GM12874 (cell line): ENCODE data around the gene HS2ST1.
A peak's percentile ranks its signal among the peaks of the same experiment; 100 is the strongest.

Experiments
- TF ChIP-seq, protein P1 (sequence below): IDR thresholded peaks from 2 replicates; pipeline ENCODE4 v1.5.1; 2011; ENCODE audit warnings: low read depth, mild to moderate bottlenecking, control low read depth, low read length, moderate library complexity; ENCODE audit not compliant: insufficient read depth

Gene HS2ST1

DNA sequence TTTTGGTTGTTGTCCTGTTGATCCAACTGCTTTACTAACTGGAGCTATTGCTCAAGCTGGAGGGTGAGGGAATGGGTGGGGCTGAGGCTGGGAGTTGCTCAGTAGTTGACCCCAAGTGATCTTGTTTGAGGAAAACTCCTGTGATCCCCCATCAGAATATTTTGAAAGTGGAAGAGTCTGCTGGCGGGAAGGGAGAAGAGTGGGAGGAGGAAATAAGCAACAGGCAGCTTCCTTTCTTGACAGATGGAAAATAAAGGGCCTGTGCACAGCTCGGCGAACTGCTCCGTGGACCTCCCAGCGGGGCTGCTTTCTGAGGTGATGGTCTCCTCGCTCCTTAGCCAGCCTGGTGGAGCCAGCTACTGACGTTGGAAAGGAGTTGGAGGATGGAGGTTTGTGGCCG lies 215.2 kb downstream of the HS2ST1 start:
- TF ChIP-seq, protein P1, sequence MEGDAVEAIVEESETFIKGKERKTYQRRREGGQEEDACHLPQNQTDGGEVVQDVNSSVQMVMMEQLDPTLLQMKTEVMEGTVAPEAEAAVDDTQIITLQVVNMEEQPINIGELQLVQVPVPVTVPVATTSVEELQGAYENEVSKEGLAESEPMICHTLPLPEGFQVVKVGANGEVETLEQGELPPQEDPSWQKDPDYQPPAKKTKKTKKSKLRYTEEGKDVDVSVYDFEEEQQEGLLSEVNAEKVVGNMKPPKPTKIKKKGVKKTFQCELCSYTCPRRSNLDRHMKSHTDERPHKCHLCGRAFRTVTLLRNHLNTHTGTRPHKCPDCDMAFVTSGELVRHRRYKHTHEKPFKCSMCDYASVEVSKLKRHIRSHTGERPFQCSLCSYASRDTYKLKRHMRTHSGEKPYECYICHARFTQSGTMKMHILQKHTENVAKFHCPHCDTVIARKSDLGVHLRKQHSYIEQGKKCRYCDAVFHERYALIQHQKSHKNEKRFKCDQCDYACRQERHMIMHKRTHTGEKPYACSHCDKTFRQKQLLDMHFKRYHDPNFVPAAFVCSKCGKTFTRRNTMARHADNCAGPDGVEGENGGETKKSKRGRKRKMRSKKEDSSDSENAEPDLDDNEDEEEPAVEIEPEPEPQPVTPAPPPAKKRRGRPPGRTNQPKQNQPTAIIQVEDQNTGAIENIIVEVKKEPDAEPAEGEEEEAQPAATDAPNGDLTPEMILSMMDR: no peak

DNA sequence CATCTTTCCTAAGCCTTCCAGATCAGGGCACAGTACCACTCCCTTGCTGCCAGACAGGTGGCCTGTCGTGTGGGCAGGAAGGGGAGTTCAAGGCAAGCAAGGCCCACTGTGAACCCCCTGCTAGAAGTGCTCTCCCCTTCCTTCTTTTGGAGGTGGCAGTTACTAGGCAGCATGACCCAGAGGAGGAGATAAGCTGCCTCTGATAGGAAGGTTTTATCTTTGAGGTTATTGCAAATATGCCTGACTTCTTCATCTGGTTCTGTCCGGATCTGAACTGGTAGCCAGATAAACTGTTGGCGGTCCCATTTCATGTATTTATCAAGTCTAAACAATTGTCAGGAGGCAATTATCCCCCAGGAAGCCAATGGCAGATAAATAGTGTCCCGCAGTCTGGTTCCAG lies 216.0 kb downstream of the HS2ST1 start:
- TF ChIP-seq, protein P1: no peak

DNA sequence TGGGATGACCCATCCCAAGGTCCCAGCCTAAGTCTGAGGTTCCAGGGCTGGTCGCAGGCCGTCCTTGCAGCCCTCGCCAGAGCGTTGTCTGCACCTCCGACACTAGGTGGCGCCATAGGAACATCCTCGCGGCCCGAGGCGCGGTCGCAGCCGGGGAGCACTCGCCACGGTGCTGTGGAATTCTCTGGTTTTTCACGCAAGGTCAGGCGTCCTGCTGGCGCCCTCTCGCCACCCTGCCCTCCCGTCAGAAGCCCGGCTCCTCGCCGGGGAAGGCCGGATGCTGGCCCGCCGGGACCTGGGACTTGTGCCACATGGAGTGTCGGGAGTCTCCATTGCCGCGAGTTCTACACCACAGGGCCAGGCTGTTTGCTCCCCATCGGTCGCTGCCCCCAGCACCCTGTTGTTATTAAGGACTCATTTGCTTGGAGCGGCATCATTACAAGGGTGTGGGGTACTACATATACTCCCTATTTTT lies 217.4 kb downstream of the HS2ST1 start:
- TF ChIP-seq, protein P1: peak; percentile 94

DNA sequence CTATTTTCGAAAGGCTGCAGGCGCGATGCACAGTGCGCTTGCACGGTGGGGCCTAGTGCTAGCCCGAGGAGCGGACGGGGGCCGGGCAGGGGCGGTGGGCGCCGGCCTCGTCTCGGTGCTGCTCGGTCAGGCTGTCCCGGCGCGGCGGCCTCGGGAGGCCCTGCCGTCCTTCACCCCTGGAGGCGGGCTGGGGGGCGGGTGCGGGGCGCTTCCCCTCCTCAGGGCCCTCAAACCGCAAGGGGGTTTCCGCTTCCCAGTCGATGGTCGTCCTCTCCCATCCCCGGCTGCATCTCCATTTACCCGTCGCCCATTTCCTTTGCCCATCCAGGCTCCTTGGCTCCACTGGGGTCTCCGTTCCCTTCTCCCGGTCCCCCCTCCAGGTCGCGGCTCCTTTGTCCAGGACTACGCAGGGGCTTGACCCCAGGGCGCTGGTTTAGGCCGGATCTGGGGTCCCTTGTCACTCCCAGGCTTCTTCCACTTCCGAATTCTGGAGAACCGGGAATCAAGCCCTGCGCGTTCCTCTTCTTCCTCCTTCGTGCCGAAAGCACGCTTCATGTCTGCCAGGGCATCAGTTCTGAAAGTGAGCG lies 217.9 kb downstream of the HS2ST1 start:
- TF ChIP-seq, protein P1: no peak

DNA sequence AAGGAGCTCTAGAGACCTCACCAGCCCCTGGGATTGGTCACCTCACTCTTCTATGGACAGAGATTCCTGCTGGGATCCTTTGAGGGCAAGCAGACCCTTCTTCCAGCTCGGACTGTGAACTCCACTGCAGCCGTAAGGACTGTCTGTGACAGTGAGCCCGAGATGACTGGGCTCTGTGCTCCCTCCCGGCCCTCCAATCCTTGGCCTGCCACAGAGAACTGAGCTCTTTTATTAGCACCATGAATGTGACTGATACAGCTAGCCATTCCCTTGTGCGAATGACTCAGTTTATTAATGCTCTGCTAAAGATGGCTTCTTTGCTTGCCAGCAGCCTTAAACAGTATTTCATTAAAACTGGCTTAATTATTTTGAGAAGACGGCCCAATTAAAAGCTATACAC lies 219.6 kb downstream of the HS2ST1 start:
- TF ChIP-seq, protein P1: no peak

DNA sequence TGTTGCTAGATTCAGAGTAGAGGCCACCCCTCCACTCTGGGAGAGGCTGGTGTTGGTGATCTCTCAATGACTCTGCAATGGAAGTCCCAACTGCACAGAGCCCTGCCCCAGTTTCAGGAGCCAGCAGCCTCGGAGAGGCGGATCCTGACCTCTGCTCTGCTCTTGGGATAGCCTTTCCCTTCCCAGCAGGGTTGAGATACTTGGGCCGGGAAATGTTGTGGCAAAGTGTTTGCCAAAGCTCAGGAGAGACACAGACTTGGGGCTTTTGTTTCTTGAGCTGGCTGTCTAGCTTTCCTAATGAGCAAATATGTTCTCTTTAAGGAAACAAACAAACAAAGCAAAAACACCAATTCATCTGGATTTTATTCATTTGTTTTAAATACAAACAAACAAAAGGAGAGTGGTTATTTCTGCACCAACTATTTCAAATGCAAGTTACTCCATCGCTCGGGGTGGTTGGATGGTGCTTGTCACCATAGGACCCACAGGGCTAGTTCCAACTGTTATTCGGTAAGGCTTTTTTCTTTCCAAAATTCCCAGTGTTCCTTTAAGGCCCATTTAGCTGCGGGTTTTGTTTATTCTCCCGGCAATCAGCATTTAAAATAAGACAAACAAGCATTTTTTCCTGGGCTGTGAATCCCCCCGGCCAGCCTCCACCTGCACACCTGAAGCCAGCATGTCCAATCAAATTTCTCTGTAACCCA lies 220.3 kb downstream of the HS2ST1 start:
- TF ChIP-seq, protein P1: no peak

DNA sequence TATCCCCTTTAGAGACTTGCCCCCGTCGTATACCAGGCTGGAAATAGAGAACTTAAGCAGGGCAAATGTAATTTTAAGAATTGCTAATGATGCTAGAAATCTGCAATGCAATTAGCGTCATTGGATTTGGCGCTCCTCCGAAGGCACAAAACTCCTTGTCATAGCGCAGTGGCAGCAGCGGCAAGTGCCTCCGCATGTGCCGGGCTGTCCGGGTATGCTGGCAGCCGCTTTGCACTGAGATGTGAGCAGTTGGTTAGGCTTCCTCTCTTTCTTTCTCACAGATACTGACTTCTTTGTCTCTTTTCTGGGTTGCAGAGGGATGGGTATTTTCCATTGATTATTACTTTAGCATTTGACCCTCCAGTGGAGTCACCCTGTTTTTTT lies 220.9 kb downstream of the HS2ST1 start:
- TF ChIP-seq, protein P1: no peak
